Neural cell (in vitro differentiated cells): ENCODE data around the gene KCNK15. TPM values are rescaled to one million over a fixed set of nuclear protein-coding genes. Genes with fewer than 3 reads are reported as not detected.

Source experiments
- H2AFZ ChIP-seq: fragments of 200-600, 300-800 bp; sonication (generic), shearing (Covaris generic); 2 replicates; pipeline ENCODE4 v1.6.0; 2014; ENCODE audit warnings: low read depth, mild to moderate bottlenecking, antibody characterized with exemption, low read length, moderate library complexity
- H3F3A ChIP-seq: fragments of 200-600 bp; shearing (Covaris generic); 2 replicates; pipeline ENCODE4 v1.6.1; 2016; ENCODE audit warnings: mild to moderate bottlenecking, moderate library complexity, mixed read lengths, antibody characterized with exemption, low read length; ENCODE audit not compliant: insufficient read depth, poor library complexity, severe bottlenecking
- H3K27ac ChIP-seq: fragments of 200-600, 300-800 bp; sonication (generic), shearing (Covaris generic); 2 replicates; pipeline ENCODE4 v1.5.1; 2014; ENCODE audit warnings: mild to moderate bottlenecking, low read length, moderate library complexity
- H3K27me3 ChIP-seq: fragments of 300-800, 200-600 bp; sonication (generic), shearing (Covaris generic); 2 replicates; pipeline ENCODE4 v1.6.0; 2014; ENCODE audit warnings: mild to moderate bottlenecking, low read depth, low read length, moderate library complexity; ENCODE audit not compliant: insufficient read depth
- H3K36me3 ChIP-seq: fragments of 300-800, 200-600 bp; sonication (generic), shearing (Covaris generic); 2 replicates; pipeline ENCODE4 v1.5.1; 2014; ENCODE audit warnings: mild to moderate bottlenecking, antibody characterized with exemption, low read length, moderate library complexity; ENCODE audit not compliant: insufficient read depth
- H3K4me2 ChIP-seq: fragments of 300-800, 200-600 bp; sonication (generic), shearing (Covaris generic); 2 replicates; pipeline ENCODE4 v1.6.0; 2014; ENCODE audit warnings: mild to moderate bottlenecking, low read length
- H3K4me3 ChIP-seq: fragments of 300-800, 200-600 bp; sonication (generic), shearing (Covaris generic); 2 replicates; pipeline ENCODE4 v1.5.1; 2014; ENCODE audit warnings: mild to moderate bottlenecking, low read length, moderate library complexity
- H3K79me2 ChIP-seq: fragments of 200-600 bp; shearing (Covaris generic); replicated peaks from 2 replicates; pipeline ENCODE4 v1.6.0; 2014; ENCODE audit warnings: mild to moderate bottlenecking, low read length, moderate library complexity; ENCODE audit not compliant: insufficient read depth
- H3K9ac ChIP-seq: fragments of 300-800, 200-600 bp; sonication (generic), shearing (Covaris generic); 2 replicates; pipeline ENCODE4 v1.6.1; 2016; ENCODE audit warnings: mild to moderate bottlenecking, low read length, mixed read lengths
- H3K9me2 ChIP-seq: fragments of 200-600 bp; shearing (Covaris generic); 2 replicates; pipeline ENCODE4 v1.6.1; 2016; ENCODE audit warnings: mild to moderate bottlenecking, low read length, mixed read lengths; ENCODE audit not compliant: insufficient read depth
- H3K9me3 ChIP-seq: fragments of 200-600, 300-800 bp; sonication (generic), shearing (Covaris generic); 2 replicates; pipeline ENCODE4 v1.6.1; 2016; ENCODE audit warnings: mild to moderate bottlenecking, mixed run types, low read length, moderate library complexity, mixed read lengths
- H4K20me1 ChIP-seq: fragments of 200-600 bp; shearing (Covaris generic); 2 replicates; pipeline ENCODE4 v1.6.1; 2016; ENCODE audit warnings: mild to moderate bottlenecking, mixed run types; ENCODE audit not compliant: insufficient read depth
- EP300 ChIP-seq: fragments of 450-650 bp; conservative IDR thresholded peaks from 2 replicates; pipeline ENCODE4 v1.6.1; 2014; ENCODE audit warnings: antibody characterized with exemption, mild to moderate bottlenecking, moderate library complexity; ENCODE audit not compliant: poor library complexity, severe bottlenecking
- EZH2 ChIP-seq: fragments of 200-600, 300-800 bp; shearing (Covaris generic), sonication (generic); IDR thresholded peaks from 2 replicates; pipeline ENCODE4 v1.6.1; 2014; ENCODE audit warnings: antibody characterized with exemption, low read length, borderline replicate concordance, mild to moderate bottlenecking; ENCODE audit not compliant: insufficient read depth, poor library complexity, severe bottlenecking
- MXI1 ChIP-seq: fragments of 450-650 bp; conservative IDR thresholded peaks from 2 replicates; pipeline ENCODE4 v1.6.1; 2014; ENCODE audit warnings: antibody characterized with exemption, mild to moderate bottlenecking; ENCODE audit not compliant: poor library complexity, severe bottlenecking
- POLR2AphosphoS5 ChIP-seq: IDR thresholded peaks from 2 replicates; pipeline ENCODE4 v1.6.1; 2012
- RAD21 ChIP-seq: fragments of 450-650 bp; conservative IDR thresholded peaks from 2 replicates; pipeline ENCODE4 v1.6.1; 2014; ENCODE audit warnings: antibody characterized with exemption, mild to moderate bottlenecking, moderate library complexity
- REST ChIP-seq: IDR thresholded peaks from 2 replicates; pipeline ENCODE4 v1.6.1; 2012; ENCODE audit warnings: borderline replicate concordance
- SMC3 ChIP-seq: fragments of 450-650 bp; conservative IDR thresholded peaks from 2 replicates; pipeline ENCODE4 v1.6.1; 2014; ENCODE audit warnings: antibody characterized with exemption, mild to moderate bottlenecking, moderate library complexity; ENCODE audit not compliant: poor library complexity
- TAF1 ChIP-seq: IDR thresholded peaks from 2 replicates; pipeline ENCODE4 v1.6.1; 2012; ENCODE audit warnings: low read depth
- polyA plus RNA-seq: library from polyadenylated mRNA; depleted of rRNA; stranded (reverse); fragments of >200 nt; gene quantifications from 2 replicates; pipeline ENCODE4 v1.2.3, GENCODE V29; 2014

KCNK15 gene
- polyA plus RNA-seq, 1 donor from 2014 or later: not detected

- Histone ChIP-seq H2AFZ (no peak overlapping the region), H3K79me2 (no peaks in the 10 kb centered on the region), H3K4me3 (no peak overlapping the region), H3K9ac (no peak overlapping the region), H3K9me2 (no peaks in the 10 kb centered on the region), H3K9me3 (no peaks in the 10 kb centered on the region), H4K20me1 (no peaks in the 10 kb centered on the region), H3K27me3 (peaks cover 16% of the 10 kb centered on the region), H3K4me2 (no peak overlapping the region), H3K27ac (no peak overlapping the region), H3K36me3 (no peaks in the 10 kb centered on the region), H3F3A (peaks cover 3% of the 10 kb centered on the region)
- TF ChIP-seq REST (no peak), POLR2AphosphoS5 (no peak), SMC3 (no peak), TAF1 (no peak), RAD21 (no peak), MXI1 (no peak)
These were observed 4.6 kb downstream of the KCNK15 start for GRCh38 chr20:44750081-44750805.

GRCh38 chr20:44752099-44752931, 6.7 kb downstream of the KCNK15 start:
- H3K9ac ChIP-seq: no peak overlapping the region
- H3K4me3 ChIP-seq: no peak overlapping the region
- TF ChIP-seq EP300 (no peak), POLR2AphosphoS5 (no peak), EZH2 (no peak), MXI1 (no peak), REST (no peak), RAD21 (no peak)
- no peaks in the 10 kb centered on the region for H3K9me3 ChIP-seq
- no peaks in the 10 kb centered on the region for H3K36me3 ChIP-seq
- no peaks in the 10 kb centered on the region for H4K20me1 ChIP-seq
- H3K27me3 ChIP-seq: no peaks in the 10 kb centered on the region
- H3K27ac ChIP-seq: no peak overlapping the region
- H2AFZ ChIP-seq: no peak overlapping the region
- no peaks in the 10 kb centered on the region for H3K9me2 ChIP-seq
- H3K4me2 ChIP-seq: no peak overlapping the region
- H3K79me2 ChIP-seq: no peaks in the 10 kb centered on the region
- no peaks in the 10 kb centered on the region for H3F3A ChIP-seq
